HPDE6-E6E7 (cell line): ENCODE measurements around the gene FAM240A.
"Not testable (repeated sequence)": the region's sequence is repeated elsewhere in the genome, so short reads cannot be mapped to it uniquely, and the experiment has no call there.

ENCODE experiments used
- DNase-seq: peaks from one replicate; pipeline ENCODE4 v3.0.0; 2011; ENCODE audit warnings: missing footprints; ENCODE audit errors: extremely low spot score

Gene FAM240A

DNA sequence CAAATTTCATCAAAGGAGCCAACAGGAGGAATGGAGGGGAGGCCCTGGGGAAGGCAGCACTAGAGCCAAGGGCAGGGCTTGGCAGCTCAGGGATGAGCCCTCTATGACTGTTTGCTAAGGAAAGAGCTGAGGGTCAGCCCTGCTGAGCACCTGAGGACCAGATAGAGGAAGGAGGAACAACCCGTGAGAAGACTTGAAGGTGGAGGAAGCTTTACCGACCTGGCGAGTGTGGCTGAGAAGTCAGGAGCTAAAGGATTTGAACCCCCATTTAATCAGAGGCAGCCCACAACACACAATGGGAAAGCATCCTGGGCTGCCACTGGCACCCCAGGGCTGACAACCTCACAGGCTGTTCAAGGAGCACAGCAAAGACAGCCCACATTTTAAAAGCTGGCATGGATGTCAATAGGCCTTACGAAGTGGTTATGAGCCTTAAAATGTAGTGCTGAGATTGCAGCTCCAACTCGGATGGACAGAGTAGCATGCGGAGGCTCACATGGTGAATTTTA, 25.5 kb upstream of the FAM240A start:
- DNase-seq, result no peak

DNA sequence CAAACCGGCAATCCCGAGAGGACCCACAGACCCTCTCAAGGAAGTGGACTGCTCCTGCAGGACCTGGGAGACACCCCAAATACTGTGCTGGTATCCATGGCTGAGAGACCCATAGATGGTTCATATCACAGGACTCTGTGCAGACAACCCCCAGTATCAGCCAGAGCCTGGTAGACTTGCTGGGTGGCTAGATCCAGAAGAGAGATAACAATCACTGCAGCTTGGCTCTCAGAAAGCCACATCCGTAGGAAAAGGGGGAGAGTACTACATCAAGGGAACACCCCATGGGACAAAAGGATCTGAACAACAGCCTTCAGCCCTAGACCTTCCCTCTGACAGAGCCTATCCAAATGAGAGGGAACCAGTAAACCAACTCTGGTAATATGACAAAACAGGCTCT, 25.1 kb upstream of the FAM240A start:
- not testable (repeated sequence) for DNase-seq

DNA sequence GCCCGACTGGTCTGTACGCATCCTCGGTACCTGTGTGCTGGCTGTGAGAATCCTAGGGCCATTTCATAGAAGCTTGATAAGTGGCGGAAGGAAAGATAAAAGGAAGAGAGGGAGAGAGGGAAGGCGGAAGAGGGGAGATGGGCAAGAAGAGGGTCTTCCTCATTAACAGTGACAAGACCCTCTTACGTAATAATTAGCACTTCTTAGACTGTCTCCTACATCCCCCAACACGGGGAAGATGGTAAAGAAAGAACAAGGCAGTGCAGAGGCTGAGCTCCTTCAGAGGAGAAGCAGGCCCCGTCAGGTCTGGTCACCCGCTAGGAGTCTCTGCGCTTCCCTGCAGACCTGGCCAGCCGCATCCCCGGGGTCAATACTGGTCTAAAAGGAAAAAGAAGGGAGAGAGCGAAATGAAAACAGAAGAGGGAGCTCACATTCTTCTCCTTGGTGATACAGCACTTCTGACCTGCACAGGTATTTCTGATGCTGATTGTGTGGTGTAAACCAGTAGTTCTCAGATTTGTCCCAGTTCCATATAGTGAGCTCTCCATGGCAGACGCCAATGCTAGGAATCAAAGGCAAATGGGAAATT, 19.0 kb upstream of the FAM240A start:
- DNase-seq, result no peak

DNA sequence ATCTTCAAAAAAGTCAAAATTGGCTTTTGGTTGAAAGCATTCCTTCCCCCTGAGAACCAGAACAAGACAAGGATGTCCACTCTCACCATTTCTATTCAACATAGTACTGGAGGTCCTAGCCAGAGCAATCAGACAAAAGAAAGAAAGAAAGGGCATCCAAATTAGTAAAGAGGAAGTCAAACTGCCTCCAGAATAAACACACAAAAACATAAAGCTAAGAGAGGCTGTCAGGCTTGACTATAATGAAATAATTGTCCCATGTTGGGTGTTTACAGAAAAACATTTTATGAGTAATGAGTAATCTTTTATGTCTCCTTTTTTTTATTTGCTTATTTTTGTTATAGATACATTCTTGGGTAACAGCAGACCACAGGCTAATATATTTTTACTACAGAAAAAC, 18.3 kb upstream of the FAM240A start:
- no peak for DNase-seq

DNA sequence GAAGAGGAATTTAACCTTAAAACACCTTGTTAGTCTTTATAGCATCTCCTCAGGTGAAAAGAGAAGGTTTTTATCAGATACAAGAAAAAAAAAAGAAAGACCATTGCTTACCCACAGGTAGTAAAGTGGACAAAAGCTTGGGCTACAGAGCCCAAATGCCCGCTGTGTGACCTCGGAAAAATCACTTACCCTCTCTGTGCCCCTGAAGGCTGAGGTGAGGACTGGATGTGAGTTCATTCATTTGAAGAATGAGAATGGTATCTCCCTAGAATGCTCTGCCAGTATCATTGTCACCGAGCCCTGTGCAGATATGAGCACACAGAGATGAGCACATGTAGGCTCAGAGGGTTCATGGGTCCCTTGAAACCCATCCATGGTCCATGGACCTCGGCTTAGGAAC, 17.6 kb upstream of the FAM240A start:
- DNase-seq, result no peak

DNA sequence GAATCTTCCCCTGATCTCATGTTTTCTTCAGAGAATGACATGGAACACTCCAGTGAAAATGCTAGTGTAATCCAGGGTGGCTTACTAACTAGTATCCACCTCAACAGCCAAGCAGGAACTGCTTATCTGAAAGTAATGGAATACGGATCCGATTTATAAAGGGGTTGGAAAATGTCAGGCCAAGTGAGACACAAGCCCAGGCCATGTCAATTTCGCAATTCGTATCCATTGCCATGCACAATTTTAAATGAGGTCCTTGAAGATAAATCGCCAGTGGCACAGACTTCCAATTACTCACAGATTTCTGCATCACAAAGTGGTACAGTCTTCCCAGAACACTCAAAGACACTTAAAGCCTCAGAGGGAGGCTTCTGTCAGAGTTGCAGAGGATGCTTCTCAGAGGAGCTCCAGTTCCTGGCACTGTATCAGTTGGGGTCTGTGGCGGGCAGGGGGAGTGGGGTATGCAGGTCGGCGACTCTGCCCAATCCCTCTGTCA, 16.5 kb upstream of the FAM240A start:
- DNase-seq, result no peak

DNA sequence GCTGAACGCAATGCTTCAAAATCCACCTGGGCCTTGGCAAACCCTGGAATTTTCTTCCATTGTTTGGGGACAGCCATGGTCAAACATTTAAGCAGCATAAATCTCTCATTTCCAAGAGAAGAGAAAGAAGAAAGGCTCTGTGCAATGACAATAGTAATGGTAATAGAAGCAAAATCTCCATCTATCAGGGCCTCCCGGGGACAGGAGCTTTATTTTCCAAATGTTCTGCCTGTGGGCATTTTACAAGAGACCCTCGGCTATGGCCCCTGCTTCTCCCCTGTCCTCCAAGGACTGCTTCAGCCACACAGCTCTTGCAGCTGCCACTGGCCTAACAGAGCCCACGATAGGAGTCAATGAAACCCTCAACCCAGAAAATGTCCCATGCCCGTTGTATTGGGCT, 12.7 kb upstream of the FAM240A start:
- DNase-seq, result no peak

DNA sequence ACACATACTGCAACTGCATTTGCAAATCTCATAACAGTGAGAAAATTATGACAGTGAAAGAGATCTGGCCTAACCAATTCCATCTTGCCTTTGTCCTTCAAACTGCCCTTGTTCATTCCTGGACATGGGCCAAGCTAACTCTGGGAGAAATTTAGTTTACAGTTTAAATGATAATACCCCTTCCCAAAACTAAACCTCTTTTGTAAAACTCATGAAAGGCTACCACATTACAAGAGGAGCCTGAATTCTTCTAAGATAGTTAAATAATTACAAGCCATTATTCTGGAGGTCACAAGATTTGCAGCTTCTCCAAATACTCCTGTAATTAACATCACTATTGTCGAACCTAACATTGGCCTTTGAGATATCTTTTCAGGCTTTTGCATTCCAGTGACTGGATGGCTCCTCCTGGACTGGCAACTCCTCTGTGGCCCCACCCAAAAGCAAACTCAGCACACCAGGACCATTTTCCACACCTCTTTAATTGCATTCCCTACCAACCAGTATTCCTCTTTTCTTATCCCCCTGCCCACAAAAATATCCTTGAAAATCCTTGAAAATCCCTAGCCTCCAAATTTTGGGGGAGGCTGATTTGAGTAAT, 8.8 kb upstream of the FAM240A start:
- DNase-seq, result no peak

DNA sequence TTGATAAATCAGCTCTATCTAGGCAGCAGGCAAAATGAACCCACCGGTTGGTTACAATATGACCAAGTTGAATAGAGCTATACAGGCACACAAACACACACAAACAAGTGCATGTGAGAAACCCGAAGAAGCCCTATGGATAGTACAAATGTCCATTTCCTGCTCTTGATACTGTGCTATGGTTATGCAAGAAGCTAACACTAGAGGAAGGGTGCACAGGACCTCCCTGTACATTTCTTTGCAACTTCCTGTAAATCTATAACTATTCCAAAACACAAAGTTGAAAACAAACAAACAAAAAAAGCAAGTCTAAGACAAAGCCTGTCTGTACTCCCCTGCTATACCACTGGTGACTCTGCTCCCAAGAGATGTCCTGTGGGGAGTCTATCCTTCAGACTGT, 8.2 kb upstream of the FAM240A start:
- no peak for DNase-seq

DNA sequence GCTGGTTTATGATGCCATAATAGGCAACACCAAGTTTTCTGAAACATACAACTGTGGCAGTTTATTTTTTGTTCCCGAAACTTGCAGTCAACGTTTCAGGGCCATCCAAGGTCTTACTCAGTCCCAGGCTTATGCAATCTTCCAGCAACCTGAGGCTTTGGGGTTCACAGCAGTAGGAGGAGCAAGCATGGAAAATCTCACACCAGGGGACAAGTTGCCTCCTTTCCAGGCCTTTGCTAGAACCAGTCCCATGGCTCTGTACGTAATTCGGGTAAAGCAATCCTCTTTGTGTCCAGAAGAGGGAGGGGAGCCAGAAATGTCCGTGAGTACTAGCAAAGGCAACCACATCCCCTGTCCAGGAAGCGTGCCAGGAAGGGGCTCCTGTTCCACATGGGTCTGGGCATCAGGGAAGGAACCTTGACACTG, 4.7 kb upstream of the FAM240A start:
- no peak for DNase-seq

DNA sequence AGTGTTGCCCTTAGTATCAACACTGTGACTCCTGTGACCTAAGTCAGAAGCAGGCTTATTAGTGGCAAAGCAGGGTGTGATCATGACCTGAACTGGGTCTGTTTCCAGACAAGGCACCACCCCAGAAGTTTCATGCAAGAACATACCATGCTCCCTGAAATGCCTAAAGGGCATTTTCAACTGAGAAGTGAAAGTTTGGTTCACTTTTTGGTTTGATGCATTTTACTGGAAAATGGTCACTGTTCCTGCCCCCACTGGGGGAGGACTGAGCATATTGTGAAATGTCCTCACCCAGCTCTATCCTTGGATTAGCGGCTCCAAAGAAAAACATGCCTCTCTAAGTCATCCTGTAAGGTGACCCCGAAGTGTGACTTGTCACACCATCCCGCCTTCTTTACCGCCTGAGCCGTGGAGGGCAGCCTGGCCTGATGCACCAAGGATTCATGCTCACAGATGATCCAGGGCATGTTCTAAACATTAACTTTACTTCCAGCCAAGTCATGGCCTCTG, 3.1 kb upstream of the FAM240A start:
- DNase-seq, result no peak

DNA sequence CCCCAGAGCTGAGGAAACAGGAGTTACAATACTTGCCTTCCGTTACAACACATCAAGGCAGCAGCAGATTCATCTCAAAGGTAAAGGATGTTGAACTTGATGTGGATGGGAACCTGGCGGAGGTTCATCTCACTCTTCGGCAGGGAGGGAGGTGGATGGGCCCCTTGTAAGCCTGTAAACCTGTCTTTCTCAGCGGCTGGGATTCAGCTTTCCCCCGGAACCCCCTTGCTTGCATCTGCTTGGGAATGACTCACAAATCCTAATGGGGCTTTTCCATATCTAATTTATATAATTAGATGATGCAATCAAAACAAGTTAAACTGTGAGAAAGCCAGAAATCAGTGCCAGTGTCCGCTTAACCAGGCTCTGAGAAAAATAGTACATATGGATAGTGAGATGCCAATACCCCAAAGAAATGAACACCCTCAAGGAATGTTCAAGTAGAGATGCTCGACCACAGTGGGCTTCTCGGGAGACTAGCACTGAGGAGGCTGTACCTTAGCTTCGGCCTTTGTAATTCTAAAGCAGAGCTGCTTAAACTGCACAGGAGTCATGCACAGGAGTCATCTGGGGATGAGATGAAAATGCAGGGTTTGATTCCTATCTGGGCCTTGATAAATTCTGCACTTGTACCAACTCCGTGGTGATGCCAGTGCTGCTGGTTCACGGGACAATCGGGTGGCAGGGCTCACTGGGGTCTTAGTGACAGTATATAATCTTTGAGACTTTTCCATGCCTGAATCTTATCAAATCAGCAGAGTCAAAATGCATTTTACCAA, 2.2 kb upstream of the FAM240A start:
- DNase-seq, result no peak

DNA sequence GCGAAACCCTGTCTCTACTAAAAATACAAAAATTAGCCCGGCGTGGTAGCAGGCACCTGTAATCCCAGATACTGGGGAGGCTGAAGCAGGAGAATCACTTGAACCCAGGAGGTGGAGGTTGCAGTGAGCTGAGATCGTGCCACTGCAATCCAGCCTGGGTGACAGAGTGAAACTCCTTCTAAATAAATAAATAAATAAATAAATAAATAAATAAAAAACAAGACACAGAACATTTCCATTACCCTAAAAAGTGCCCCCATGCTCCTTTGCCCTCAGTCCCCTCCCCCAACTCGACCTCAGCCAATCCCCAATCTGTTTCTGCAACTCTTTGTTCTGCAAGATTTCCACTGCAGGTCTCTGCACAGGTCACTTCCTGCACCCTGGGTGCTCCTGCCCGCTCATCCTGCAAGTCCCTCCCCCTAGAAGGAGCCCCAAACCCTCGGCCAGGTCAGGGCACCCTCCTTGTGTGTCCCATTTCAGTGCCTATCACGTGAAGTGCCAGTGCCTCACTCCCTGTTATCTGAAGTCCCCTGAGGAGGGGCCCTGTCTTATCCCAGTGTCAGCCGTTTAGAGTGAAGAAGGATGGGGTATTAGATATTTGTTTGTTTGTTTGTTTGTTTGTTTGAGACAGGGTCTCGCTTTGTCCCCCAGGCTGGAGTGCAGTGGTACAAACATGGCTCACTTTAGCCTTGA, 1.1 kb downstream of the FAM240A start:
- no peak for DNase-seq

DNA sequence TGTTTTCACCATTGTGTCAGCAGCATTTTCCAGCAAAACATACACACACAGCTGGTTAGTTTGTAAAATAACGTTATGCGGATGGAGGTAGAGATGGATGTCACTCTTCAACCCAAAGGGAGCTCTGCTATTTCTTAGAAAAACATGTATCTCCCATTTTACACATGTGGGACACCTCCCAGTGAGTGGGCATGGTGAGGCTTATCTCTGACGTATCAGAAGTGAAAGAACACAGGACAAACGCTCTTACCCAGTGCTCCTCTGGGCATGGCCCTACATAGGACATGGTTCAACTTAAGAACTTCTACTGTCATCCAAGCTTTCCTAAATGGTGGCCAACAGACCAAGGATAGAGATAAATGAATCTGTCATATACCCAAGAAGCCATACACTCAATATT, 2.1 kb downstream of the FAM240A start:
- no peak for DNase-seq

DNA sequence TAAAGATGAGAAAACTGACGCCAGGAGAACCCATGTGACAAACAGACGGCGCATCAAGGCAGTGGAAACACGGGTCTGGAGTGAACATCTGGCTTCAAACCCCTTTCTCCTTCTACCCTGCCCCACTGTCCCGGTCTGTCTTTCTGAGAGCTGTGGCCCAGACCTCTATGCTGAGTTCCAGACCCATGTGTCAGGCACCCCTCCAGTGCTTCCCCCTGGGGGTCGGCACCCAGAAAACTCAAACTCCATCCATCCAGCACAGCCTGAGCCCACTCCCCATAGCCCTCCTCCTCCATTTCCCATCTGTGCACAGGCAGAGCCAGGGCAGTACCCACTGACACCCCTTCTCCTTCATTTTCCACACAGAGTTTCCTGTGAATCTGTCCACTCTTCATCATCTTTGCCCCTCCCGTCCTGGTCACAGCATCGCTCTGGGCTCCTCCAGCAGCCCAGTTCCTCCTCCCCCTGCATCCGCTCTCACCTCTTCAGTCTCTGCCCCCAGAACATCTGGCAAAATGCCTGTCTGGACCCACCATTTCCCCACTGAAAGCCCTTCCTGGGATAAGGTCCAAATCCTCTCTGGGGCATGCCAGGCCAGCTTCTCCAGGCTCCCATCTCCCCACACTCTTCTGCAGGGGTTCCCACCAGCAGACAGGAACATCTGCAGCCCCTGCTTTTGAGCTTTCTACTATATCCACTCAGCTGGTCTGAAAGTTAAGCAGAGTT, 2.9 kb downstream of the FAM240A start:
- DNase-seq, result no peak

DNA sequence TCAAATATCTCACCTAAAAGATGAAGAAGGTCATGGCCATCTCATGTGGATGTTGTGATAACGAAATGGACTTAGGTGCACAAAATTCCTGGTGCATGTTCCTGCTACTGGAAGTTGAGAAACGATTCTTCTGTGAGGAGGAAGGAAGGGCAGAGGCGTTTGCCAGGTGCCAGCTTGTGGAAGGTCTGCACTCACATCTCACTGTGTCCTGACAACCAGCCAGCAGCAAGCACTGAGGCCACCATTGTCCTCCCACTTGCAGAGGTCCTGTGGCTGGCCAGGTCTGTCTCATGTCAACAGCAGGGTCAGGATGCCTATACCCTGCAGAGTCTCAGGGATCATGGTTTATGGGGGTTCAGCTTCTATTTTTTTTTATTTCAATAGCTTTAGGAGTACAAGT, 3.7 kb downstream of the FAM240A start:
- DNase-seq, result no peak

DNA sequence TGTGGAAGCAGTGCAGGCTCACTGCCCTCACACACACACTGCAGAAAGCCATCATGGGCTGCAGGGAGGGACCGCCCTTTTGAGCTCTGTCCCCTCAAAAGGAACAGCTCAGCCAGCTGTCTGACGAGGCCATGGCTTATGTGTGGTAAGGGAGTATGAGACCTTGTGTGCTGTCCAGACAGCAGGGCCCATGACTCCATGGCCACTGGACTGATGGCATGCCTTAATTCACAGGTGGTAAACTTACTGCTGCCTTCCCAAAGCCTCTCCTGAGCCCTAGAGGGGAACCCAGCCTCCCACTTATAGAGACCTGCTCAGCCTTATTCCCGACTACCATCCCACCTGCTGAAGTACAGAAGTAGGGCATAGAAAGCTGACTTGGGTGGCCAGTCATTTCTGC, 5.6 kb downstream of the FAM240A start:
- DNase-seq, result no peak

DNA sequence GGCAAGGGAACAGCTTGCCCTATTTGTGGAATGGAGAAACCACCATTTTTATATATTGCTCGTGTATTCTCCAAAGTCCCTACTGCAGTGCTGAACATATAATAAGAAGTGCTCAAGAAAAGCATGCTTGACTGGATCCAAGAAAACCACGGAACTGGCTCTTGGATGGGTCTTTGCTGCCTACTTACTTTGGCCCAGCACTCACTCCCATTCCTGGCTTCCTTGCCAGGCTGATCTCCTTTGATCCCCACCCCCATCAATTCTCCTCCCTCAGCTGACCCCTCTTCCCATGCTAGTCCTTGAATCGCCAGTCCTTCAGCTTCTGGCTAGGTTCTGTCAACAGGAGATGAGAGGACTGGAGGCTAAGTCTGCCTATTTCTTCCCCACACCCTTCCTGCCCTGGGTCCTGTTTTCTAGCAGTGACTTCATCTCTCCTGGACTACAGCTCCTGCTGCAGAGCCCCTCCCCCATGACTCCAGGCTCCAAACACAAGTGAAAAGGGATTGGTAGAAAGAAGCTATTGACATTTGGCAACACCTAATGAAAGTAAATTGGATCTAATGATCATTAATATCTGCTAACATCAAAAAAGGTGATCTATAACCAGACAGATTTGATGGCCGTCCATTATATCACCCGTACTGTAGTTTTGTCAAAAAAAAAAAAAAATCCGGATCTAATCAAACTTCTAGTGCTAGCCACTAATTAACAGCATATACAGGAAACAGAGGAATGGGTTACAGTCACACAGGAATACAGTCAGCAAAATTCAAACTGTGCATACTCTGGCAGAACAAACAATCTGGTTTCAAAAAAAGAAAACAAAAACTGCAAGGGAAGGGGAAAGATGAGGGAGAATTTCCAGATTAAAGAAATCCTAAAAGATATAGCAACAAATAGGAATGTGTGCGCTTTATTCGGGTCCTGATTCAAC, 7.8 kb downstream of the FAM240A start:
- DNase-seq, result no peak

DNA sequence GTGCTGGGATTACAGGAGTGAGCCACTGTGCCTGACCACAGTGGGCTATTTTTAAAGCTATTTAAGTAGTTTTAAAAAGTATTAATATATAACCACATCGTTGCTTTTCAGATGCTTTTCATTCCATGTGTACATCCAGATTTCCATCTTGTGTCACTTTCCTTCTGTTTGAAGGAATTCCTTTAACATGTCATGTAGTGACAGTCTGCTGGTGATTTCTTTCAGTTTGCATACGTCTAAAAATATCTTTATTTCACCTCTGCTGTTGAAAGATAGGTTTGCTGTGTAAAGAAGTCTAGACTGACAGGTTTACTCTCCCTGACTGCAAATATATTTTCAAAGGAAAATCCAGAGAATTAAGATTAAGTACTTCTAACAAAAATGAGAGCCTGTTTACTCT, 12.2 kb downstream of the FAM240A start:
- no peak for DNase-seq

DNA sequence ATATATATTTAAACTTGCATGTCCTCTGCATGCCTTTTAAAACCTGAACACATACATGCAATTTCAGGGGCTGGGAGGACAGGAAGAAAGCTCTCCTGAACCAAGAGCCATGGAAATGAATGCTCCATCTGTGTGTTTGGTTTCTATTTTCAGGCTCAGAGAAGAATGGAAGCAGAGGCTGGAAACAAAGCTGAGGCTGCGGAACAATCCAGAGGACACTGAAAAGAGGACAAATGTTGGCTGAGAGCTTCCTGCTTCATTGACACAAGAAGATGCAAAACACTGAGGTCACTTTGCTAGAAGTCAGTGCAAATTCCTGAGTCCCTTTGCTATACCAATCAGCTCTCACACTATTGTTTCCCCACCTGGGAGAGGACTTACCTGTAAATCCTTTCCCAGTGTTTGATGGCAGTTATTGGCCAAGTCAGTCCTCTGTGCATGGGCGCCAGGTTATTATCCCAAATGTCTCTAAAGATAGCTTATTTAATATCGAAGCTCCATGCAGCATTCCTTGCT, 12.7 kb downstream of the FAM240A start:
- DNase-seq, result no peak
